Daoy (cell line): Measurements from ENCODE around the gene DOCK6. TPM values are rescaled to one million over a fixed set of nuclear protein-coding genes. Genes with fewer than 3 reads are reported as not detected.

ENCODE experiments used
- DNase-seq: peaks from one replicate; pipeline ENCODE4 v3.0.0-alpha.2; 2015; ENCODE audit warnings: low read depth
- total RNA-seq: library from RNA; depleted of rRNA; stranded (reverse); fragments of >200 nt; shearing (Covaris generic); gene quantifications from 2 replicates; pipeline ENCODE4 v1.2.3, GENCODE V29; 2014

The DOCK6 gene
- total RNA-seq, 1 experiment from 2014 or later: 4.3 TPM

- no peak for DNase-seq
Measured at GRCh38 chr19:11225172-11225571, 37.2 kb downstream of the DOCK6 start.

DNA sequence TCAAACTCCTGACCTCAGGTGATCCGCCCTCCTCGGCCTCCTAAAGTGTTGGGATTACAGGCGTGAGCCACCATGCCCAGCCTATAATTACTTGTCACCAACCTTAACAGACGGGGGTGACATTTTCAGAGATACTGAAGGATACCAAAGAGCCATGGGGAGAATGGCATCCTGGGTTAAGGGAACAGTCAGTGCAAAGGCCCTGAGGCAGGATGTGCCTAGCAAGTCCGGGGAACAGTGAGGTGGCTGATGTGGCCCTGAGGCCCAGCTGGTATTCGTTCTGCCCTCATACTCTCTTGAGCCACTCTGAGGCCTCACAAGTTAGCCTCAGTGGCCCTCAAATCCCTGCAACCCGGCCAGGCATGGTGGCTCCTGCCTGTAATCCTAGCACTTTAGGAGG is 37.9 kb downstream of the DOCK6 start:
- DNase-seq: no peak

- no peak for DNase-seq
Measured at GRCh38 chr19:11223200-11223599, 39.1 kb downstream of the DOCK6 start.

DNA sequence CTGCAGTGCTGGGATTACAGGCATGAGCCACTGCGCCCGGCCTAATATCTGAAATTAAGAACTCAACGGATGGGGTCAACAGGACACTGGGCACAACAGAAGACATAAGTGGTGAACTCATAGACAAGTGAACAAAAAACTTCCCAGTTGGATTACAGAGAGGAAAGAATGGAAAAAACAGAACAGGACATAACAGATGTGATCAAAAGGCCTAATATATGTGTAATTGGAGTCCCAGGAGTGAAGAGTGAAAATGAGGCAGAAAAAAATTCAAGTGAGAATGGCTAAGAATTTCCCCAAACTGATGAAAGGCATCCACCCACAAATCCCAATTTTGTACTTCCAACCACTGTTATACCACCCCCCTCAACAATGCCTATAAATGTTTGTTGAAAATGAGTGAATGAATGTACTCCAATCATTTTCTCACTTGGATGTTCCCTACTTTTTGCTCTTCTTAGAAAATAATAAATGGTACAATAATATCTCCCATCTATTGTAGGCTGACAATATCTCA is 41.2 kb downstream of the DOCK6 start:
- no peak for DNase-seq

GRCh38 chr19:11214387-11214786 is 47.9 kb downstream of the DOCK6 start:
- DNase-seq: no peak

GRCh38 chr19:11210656-11210928 is 51.7 kb downstream of the DOCK6 start:
- no peak for DNase-seq

DNA sequence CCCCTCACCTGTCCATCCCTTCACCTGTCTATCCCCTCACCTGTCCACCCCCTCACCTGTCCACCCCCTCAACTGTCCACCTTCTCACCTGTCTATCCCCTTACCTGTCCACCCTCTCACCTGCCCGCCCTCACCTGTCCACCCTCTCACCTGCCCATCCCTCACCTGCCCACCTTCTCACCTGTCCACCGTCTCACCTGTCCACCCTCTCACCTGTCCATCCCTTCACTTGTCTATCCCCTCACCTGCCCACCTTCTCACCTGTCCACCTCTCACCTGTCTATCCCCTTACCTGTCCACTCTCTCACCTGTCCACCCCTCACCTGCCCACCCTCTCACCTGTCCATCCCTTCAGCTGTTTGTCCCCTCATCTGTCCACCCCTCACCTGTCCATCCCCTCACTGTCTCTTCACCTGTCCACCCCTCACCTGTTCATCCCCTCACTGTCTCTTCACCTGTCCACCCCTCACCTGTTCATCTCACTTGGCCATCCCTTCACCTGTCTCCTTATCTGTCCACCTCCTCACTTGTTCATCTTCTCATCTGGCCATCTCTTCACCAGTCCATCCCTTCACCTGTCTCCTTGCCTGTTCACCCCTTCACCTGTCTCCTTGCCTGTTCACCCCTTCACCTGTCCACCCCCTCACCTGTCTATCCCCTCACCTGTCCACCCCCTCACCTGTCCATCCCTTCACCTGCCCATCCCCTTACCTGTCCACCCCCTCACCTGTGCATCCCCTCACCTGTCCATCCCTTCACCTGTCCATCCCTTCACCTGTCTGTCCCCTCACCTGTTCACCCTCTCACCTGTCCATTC is 52.3 kb downstream of the DOCK6 start:
- DNase-seq: no peak

- DNase-seq: no peak
Measured at GRCh38 chr19:11208561-11209471, 53.5 kb downstream of the DOCK6 start.

GRCh38 chr19:11205939-11206570 is 56.3 kb downstream of the DOCK6 start:
- no peak for DNase-seq

- DNase-seq: peak; percentile 62
Measured at GRCh38 chr19:11204943-11205349, 57.4 kb downstream of the DOCK6 start.

DNA sequence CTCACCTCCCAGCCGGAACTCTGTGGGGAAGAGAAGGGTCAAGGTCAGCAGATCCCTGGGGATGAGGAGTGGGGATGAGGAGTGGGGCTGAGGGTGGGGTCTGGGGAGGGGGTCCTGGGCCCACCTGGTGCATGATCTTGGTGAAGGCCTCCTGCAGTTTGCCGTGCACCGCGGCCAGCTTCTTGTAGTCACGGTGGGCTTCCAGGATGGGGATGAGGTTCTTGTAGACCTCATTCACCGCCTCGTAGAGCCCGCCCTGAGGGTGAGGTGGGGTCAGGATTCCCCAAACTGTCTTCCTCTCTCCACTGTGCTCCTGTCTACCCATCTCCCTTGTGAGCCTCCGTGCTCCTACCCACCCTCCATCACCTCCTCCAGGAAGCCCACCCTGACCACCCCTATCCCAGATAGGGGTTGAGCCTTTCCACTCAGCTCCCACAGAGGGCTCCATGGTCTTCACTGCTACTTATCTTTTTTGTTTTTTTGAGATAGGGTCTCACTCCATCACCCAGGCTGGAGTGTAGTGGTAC is 58.2 kb downstream of the DOCK6 start:
- no peak for DNase-seq

GRCh38 chr19:11203194-11204075 is 58.9 kb downstream of the DOCK6 start:
- DNase-seq: peak; percentile 89

DNA sequence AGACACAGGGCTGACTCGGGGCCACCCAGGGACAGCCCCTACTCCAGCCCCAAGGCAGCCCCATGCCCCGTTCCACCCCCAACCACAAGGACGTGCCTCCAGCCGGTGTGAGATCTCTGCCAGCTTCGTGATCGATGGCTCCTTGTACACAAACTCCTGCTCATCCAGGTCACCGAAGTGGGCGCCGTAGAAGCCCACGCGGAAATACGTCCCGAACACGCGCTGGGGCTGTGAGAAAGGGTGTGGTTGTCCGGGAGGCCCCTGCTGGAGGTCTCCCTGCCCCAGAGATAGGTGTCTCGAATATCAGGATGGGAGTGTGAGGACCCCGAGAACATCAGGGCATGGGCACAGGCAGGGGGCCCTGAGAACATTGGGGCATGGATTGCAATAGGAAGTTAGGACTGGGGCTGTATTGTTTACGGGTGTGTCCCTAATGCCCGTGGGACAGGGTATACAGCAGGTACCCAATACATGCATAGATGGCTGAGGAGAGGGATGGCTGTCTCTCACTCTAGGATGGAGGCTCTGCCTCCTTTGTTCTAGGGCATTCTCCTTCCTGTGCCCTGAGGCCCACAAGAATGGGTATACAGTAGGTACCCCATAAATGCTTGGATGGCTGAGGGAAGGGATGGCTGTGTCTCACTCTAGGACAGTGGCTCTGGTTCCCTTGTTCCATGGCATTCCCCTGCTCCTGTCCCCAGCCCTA is 59.7 kb downstream of the DOCK6 start:
- no peak for DNase-seq

GRCh38 chr19:11201791-11202190 is 60.5 kb downstream of the DOCK6 start:
- DNase-seq: no peak

DNA sequence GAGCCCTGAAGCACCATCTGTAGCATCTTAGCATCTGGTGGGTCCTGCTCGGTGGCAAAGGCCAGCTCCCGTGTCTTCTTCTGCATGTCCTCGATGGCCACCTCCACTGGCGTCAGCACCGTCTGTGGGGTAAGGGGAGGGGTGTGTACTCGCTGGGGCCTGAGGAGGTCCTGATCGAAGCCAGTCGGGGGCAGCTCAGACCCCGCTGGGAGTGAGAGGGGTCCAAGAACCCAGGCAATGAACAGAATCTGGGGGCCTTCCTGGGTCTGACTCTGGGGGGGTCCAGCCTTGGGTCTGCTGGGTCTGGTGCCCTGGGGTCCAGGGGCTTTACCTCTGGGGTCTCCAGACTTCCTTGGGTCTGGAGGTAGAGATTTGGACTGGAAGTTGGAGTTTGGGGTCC is 61.4 kb downstream of the DOCK6 start:
- DNase-seq: no peak

DNA sequence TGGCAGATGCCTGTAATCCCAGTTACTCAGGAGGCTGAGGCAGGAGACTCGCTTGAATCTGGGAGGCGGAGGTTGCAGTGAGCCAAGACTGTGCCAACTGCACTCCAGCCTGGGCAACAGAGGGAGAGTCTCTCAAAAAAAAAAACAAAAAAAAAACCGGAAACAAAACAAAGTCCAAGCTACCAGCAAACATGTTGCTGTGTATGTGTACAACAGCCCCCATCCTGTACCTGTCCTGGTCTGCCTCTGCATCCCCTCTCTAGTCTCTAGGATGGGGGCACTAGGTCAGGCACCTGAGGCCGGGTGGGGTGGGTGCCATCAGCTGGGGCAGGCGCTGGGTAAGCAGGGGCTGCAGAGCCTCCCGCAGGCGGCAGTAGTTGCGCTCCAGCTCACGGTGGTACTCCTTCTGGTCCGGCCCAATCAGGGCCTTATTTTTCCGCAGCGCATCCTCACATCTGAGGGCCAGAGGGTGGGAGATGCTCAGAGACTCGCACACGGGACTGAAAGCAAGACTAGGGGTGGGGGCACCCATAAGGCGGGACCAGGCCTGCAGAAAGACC is 62.2 kb downstream of the DOCK6 start:
- DNase-seq: no peak

DNA sequence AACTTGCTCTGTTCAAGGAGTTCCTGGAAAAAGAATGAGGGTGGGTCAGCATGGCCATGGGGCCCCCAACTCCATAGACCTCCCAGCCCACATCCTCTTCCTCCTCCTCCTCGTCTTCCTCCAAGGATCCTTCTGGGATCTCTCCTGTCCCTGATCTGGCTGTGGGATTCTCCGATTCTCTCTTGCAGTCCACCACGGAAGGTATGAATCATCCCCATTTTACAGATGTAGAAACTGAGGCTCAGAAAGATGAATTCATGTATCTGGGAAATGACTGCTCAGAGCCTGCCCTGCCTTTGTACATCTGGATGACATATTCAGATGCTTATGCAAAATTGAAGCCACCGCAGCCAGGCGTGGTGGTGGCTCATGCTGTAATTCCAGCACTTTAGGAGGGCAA is 62.8 kb downstream of the DOCK6 start:
- DNase-seq: no peak

DNA sequence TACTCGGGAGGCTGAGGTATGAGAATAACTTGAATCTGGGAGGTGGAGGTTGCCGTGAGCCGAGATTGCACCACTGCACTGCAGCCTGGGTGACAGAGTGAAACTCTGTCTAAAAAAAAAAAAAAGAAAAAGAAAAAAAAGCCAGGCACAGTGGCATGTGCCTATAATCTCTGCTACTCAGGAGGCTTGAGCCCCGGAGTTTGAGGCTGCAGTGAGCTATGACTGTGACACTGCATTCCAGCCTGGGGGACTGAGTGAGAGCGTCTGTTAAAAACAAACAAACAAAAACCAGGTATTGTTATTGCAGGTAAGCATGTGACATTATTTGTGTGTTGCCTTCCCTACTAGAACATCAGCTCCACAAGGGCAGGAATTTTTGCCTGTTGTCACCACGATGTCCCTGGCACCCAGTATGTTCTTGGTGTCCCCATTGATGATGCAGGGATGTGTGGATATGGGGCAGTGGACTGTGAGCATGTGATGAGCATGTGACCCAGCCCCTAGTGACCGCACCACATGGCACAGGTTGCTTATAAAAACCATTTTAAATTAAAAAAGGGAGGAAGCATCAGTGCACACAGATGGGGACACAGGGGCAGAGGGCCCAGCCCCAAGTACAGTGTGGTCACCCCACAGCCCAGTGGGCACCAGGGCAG is 63.4 kb downstream of the DOCK6 start:
- DNase-seq: no peak

- no peak for DNase-seq
Measured at GRCh38 chr19:11198175-11198534, 64.2 kb downstream of the DOCK6 start.
